GM21737 (cell line): ENCODE measurements around the gene ELK4.
A peak's percentile ranks its signal among the peaks of the same experiment; 100 is the strongest.

Experiments used
- ATAC-seq: cut with Tn5 transposase; IDR thresholded peaks from one replicate; pipeline ENCODE4 v1.9.1; 2021; ENCODE audit warnings: mild to moderate bottlenecking, moderate library complexity; ENCODE audit not compliant: unreplicated experiment

ELK4 gene, protein sequence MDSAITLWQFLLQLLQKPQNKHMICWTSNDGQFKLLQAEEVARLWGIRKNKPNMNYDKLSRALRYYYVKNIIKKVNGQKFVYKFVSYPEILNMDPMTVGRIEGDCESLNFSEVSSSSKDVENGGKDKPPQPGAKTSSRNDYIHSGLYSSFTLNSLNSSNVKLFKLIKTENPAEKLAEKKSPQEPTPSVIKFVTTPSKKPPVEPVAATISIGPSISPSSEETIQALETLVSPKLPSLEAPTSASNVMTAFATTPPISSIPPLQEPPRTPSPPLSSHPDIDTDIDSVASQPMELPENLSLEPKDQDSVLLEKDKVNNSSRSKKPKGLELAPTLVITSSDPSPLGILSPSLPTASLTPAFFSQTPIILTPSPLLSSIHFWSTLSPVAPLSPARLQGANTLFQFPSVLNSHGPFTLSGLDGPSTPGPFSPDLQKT

DNA sequence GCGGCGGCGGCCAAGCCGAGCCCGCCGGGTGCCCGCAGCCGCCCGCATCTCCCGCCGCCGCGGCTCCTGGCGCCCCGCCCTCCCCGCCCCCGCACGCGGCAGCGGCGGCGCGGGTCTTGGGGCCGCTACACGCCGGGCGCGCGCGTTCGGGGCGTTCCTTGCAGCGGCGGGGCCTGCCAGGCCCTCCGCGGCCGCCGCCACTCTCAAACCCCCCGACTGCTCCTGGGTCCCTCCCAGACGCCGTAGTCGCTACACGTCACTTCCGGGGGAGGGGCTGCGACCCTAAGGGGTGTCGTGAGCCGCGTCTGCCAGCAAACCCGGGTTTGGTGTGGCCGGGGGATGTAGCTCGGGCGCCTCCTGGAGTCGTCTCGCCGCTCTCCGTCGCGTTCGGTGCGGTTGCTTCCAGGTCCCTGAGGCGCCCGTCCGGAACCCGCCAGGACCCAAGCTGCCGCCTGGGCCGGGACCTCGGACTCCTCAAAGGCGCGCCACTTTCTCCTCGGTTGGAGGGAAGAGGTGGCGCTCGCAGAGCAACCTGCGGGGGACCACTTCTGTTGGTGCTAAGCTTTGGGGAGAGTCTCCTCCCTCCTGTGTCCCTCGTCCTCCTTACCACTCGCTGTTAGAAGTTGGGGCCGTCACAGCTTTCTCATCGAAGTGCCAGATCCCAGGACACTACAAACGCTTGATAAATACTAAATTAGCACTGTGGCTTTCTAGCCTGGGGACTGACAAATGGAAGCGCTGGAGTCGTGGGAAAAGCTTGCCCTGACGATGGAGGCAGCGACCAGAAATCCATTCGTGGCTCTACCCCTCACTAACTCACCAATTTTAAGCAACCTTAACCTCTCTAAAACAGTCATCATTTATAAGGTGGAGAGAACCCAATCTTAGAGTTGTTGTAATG, at the start of gene ELK4:
Gene ELK4, minus strand, starts transcription at position 244 of the 901 bp plus-strand sequence. CDS start 8,129 bp downstream, outside the sequence.
- peak; percentile 77 for ATAC-seq

GRCh38 chr1:205681364-205681763, 49.6 kb upstream of the ELK4 start:
- no peak for ATAC-seq

GRCh38 chr1:205680073-205680851, 48.5 kb upstream of the ELK4 start, which contains the start of gene SLC45A3:
TSS of gene SLC45A3 (minus strand) at chr1:205680509. CDS start at chr1:205664656, 15,853 bp downstream.
- ATAC-seq: no peak

- no peak for ATAC-seq
These were observed 46.7 kb upstream of the ELK4 start for GRCh38 chr1:205678286-205679111.

- ATAC-seq: no peak
These were observed 45.4 kb upstream of the ELK4 start for GRCh38 chr1:205677167-205677566.

- no peak for ATAC-seq
These were observed 44.8 kb upstream of the ELK4 start for GRCh38 chr1:205676597-205676996.

GRCh38 chr1:205676002-205676401, 44.2 kb upstream of the ELK4 start:
- ATAC-seq: no peak

DNA sequence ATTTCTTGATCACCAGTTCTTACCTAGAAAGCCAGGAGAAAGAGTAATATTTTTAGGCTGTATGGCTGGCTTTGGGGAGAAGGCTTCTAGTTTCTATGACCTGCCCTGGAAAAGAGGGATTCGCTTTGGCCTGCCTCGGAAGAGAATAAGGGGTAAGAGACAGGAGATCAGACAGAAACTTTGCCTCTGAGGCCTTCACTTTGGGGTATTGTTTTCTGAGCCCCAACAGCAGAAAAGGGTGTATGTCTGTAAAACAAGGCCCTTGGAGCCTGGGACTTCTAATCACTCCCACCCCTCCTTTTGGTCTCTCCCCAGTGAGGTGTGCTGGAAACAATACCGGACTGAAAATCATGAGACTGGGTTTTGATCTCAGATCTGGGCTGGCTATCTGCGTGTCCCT, 43.4 kb upstream of the ELK4 start:
- no peak for ATAC-seq

- ATAC-seq: no peak
These were observed 41.2 kb upstream of the ELK4 start for GRCh38 chr1:205672970-205673369.

DNA sequence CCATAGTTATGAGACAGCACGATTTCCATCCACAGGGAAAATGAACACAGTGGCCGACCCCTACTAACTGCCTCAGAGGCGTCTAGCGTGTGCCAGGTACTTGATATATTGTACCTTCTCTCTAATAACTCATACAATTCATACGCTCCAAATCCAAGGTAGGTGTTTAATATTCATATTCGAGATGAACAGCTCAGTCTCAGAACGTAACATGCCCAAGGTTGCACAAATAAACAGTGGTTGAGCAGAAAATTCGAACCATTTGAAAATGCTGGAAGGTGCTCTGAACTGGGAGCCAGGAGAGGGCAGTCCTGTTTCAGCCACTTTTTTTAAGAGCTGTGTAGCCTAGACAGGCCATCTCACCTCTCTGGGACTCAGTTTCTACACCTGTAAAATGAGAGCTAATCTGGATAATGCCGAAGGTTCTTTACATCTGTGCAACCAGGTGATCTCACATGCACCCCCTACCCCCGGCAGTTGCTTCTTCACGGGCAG, 40.6 kb upstream of the ELK4 start:
- no peak for ATAC-seq

GRCh38 chr1:205670611-205671430, 39.0 kb upstream of the ELK4 start:
- no peak for ATAC-seq

DNA sequence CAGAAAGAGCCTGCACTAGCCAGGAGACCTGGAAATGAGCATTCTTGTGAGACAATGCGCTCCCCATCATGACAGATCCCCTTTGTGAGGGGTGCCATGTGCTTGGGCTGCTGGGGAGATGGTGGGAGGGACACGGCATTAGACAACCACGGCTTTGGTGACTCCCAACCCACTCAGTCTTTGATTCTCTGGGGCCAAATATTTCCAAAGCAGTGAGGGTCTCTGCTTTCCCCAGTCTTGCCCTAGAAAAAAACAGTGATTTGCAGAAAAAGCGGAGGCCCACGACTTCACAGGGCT, 38.3 kb upstream of the ELK4 start:
- ATAC-seq: no peak

DNA sequence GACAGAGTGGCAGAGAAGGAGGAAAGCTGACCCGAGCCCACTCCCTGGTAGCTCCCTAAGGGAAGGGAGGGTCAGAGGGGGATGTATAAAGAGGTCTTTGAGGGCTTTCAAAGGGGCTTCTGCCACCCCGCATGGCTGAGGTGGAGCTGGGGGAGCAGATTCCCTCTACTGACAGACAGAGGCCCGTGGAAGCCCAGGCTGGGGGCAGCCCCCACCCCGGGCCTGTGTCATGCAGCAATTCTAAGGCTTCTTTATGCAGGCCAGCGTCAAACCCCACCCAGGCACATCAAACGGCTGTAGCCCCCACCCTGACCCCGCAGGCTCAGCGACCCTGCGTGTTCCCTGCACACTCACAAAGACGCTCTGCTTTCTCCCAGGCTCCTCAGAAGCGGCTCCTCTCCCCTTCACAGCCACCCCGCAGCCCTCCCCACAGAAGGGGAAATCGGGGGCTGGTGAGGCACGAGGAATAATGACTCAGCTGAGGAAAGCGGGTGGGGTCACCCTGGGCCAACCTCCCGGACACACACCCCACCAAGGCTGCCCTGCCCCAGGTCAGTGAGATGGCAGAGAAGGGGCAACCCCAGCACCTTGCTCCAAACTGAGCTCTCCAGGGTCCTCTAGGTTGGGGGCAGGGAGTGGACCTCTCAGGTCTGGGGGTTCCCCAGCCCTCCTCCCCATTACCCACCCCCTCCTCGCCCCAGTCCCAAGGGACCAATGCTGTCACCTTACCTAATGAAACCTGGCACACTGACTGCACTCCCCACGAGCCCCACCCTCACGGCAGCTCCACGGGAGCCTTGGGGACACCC, 37.7 kb upstream of the ELK4 start:
- ATAC-seq: peak; percentile 29

DNA sequence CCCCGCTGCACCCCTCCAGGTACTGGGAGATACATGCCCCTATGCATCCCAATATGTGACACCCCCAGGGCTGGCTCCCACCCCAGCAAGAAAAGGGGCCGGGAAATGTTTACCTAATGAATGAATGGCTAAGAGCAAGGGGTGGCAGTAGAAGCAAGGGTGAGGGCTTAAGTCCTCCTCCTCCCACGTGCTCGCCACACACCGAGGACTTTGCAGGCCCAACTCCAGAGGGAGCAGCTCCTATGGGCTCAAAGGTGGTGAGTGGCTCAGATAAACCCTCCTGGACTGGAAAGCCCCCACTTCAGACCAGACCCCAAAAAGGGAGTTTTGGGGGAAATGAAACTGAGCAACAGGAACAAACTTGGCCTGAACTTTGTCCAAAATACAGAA, 37.1 kb upstream of the ELK4 start:
- peak; percentile 30 for ATAC-seq

- ATAC-seq: no peak
These were observed 36.3 kb upstream of the ELK4 start for GRCh38 chr1:205667909-205668643.

DNA sequence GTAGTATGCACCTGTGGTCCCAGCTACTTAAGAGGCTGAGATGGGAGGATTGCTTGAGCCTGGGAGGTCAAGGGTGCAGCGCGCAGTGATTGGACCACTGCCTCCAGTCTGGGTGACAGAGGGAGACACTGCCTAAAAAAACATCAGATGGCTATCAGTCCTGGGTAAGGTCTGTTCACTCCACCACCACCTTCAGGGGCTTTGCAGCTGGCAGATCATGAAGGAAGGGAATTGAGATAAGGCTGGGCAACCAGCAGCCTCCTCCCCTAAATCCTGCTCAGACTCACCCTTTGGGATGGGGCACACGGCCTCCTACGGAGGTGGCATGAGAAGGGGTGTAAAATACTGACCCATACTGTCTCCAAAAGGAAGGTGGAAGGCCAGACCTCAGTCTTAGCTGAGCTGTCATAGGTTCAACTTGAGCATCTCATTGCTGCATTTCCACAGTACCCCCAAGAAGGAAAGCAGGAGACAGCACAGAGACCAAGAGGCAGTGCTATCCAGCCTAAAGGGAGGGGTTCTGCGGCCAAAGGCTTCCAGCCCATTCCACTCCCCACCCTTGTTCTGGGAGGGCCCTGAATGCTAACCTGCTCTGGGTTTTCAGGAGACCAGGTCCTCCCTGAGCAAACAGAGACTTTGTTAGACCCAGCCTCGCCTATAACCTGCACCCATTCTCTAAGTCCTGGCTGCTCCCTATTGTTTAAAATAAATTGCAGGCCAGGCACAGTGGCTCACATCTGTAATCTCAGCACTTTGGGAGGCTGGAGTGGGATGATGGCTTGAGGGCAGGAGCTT, 34.8 kb upstream of the ELK4 start:
- ATAC-seq: no peak
